Subcutaneous adipose tissue (tissue), 4 donors: ENCODE results near the gene MIPOL1. TPM values are rescaled to one million over a fixed set of nuclear protein-coding genes. Genes with fewer than 3 reads are reported as not detected.

Experiments
- total RNA-seq, 4 donors: library from RNA; depleted of rRNA; stranded (reverse); fragments of >200 nt; gene quantifications; one replicate each; pipeline ENCODE4 v1.1.0, GENCODE V29; 2016
- TF ChIP-seq, protein P1 (sequence below): fragments of 450-650 bp; IDR thresholded peaks from one replicate; pipeline ENCODE4 v1.5.1; 2016; ENCODE audit warnings: low read depth, mild to moderate bottlenecking, control low read depth, antibody characterized with exemption, moderate library complexity

The MIPOL1 gene
- total RNA-seq, 4 donors from 2014 or later: 7.6 to 20.9 (median 11.1) TPM

DNA sequence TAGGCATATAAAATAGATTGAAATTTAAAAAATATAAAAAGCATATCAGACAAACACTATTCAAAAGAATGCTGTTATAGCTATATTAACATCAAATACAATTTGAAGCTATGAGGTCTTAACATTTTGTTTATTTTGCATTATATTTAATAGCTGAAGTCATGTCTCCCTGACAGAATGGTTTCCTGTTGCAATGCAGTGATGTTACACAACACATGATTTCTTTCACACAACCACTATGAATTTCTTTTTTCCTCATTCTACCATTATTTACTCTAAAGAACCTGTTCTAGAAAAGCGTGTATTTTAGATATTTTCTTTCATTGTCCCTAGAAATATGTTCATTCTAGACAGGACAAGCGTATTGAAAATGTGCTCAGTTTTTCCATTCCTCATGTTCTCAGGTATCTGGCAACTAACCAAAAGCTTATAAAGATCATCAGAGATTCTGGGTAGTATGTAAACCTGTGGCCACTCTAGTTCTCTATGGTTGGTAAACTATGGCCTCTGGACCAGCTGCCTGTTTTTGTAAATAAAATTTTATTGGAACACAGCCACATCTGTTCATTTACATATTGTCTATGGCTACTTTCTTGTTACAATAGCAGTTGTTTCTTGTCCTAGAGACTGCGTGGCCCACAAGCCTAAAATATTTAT is 213.5 kb downstream of the MIPOL1 start:
- TF ChIP-seq, protein P1, sequence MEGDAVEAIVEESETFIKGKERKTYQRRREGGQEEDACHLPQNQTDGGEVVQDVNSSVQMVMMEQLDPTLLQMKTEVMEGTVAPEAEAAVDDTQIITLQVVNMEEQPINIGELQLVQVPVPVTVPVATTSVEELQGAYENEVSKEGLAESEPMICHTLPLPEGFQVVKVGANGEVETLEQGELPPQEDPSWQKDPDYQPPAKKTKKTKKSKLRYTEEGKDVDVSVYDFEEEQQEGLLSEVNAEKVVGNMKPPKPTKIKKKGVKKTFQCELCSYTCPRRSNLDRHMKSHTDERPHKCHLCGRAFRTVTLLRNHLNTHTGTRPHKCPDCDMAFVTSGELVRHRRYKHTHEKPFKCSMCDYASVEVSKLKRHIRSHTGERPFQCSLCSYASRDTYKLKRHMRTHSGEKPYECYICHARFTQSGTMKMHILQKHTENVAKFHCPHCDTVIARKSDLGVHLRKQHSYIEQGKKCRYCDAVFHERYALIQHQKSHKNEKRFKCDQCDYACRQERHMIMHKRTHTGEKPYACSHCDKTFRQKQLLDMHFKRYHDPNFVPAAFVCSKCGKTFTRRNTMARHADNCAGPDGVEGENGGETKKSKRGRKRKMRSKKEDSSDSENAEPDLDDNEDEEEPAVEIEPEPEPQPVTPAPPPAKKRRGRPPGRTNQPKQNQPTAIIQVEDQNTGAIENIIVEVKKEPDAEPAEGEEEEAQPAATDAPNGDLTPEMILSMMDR: no peak

DNA sequence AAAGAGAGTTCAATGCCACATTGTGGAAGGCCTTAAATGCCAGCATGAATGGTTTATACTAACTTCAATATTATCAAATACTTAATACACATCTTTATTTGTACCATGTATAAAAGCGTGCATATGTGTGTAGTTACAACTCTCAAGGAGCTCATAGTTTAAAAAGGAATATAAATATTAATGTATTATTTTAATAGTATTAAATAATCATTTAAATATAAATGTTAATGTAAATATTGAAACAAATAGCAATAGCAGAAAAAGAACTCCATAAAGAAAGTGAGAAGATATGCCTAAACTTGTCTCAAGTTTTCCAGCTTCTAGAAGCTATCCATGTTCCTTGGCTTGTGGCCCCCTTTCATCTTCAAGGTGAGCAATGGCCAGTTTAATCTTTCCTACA is 215.3 kb downstream of the MIPOL1 start:
- TF ChIP-seq, protein P1: no peak

DNA sequence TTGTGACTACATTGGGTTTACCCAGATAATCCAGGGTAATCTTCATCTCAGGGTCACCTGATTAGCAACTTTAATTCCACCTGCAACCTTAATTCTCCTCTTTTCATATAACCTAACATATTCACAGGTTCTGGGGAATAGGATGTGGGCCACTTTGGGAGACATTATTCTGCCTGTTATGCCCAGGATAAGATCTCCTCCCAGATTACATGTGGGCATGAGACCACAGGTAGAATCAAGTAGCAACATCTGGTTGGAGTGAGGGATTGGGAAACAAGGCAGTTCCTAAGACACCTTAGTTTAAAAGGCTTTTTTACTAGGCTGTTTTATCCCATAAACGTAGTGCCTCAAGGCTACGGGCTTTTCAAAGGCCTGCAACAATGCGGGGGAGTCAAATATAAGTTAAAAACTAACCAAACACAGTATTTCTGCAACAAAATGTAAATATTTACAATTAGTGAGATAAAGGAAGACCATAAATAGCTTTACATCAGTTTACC is 215.8 kb downstream of the MIPOL1 start:
- TF ChIP-seq, protein P1: no peak

DNA sequence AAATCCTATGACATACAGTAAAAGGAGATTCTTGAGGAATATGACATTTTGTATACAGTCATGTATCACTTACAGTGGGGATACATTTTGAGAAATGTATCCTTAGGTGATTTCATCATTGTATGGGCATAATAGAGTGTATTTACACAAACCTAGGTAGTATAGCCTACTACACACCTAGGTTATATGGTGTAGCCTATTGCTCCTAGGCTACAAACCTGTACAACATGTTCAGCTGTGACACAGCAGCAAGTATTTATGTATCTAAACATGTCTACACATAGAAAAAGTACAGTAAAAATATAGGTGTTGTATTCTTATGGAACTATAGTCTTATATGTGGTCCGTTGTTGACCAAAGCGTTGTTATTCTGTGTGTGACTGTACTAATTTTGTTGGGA is 218.5 kb downstream of the MIPOL1 start:
- TF ChIP-seq, protein P1: no peak

DNA sequence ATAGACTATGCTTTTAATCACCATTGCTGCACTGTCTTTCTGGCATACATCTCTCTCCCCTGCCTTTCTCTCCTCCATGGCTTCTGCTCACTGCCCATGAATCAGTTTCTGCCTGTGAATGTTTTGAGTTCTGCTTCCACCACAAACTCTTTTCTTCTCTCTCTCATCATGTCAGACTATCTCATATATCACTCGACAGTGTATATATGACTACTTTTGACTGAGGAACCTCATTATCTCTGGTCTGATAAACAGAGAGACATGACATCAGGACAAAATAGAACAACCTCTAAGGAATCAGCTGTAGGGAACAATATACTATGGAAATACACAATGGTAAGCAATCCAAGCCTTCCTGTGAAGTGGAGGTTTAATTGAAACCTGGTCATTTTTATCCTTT is 219.4 kb downstream of the MIPOL1 start:
- TF ChIP-seq, protein P1: no peak

DNA sequence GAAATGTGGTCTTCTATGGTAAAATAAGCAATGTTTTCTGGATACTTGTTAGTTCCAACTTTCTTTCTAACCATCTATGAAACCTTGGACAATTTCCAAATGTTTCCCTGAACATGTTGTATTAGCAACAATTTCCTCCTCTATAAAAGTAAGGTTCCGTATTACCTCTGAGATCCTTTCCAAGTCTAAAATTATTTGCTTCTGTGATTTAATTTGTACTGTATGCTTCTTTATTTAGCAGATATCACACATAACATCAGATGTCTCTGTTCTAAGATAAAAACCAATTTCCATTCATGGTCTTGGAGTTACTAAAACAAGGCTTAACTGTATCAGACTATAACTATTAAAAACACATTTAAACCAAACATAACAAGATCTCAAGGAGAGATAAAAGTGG is 220.1 kb downstream of the MIPOL1 start:
- TF ChIP-seq, protein P1: no peak

DNA sequence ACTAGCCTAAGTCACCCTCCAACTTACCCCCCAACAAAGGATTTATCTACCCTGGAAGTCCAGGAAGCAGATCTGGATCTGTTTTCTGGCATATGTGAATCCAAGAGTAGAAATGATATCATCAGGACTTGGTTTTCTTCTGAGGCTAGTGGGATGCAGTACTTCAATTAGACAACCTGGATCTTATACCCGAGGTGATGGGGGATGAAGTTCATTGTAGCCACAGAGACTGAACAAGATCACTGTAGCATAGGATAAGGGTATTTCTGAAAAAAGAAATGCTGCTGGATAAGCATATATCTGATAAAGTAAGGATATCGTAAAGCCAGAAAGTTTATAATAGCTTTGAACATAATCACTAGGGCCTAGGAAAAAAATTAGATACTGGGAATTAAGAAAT is 222.9 kb downstream of the MIPOL1 start:
- TF ChIP-seq, protein P1: no peak
